MCF 10A (cell line): ENCODE data around the gene TBKBP1. TPM values are rescaled to one million over a fixed set of nuclear protein-coding genes. Genes with fewer than 3 reads are reported as not detected.
A peak's percentile ranks its signal among the peaks of the same experiment; 100 is the strongest.

Experiments
- BruUV-seq: library from RNA; stranded (reverse); fragments of 400-500 nt; replicated peaks from 2 replicates; lab custom pipeline; 2021; lab: Mats Ljungman, UMichigan
- CTCF ChIA-PET: fragments of 300-600 bp; sonication (Branson Sonifier 250); formaldehyde crosslinking; extraction: SDS; loops from one replicate; lab custom pipeline; 2021; ENCODE audit warnings: antibody characterized with exemption, inconsistent platforms; lab: Yijun Ruan, JAX
- POLR2A ChIA-PET: fragments of 300-600, 350-650 bp; sonication (Branson Sonifier 250); formaldehyde crosslinking; extraction: SDS; loops from one replicate; lab custom pipeline; 2020; ENCODE audit warnings: antibody characterized with exemption, inconsistent platforms; lab: Yijun Ruan, JAX
- DNase-seq: peaks from one replicate; pipeline ENCODE4 v3.0.0-alpha.2; 2018; ENCODE audit not compliant: unreplicated experiment
- H3K27ac Mint-ChIP-seq: one replicate; pipeline ENCODE4 v1.8.0; 2022; ENCODE audit warnings: mild to moderate bottlenecking, low read depth, mixed read lengths; ENCODE audit not compliant: unreplicated experiment
- H3K27me3 Mint-ChIP-seq: one replicate; pipeline ENCODE4 v1.8.0; 2022; ENCODE audit warnings: mixed read lengths; ENCODE audit not compliant: insufficient read depth, unreplicated experiment
- H3K36me3 Mint-ChIP-seq: one replicate; pipeline ENCODE4 v1.8.0; 2022; ENCODE audit warnings: mild to moderate bottlenecking, moderate library complexity, mixed read lengths; ENCODE audit not compliant: insufficient read depth, unreplicated experiment
- H3K4me1 Mint-ChIP-seq: one replicate; pipeline ENCODE4 v1.8.0; 2022; ENCODE audit warnings: mixed read lengths; ENCODE audit not compliant: insufficient read depth, unreplicated experiment
- H3K4me3 Mint-ChIP-seq: one replicate; pipeline ENCODE4 v1.8.0; 2022; ENCODE audit warnings: mild to moderate bottlenecking, moderate library complexity, mixed read lengths; ENCODE audit not compliant: unreplicated experiment
- H3K9me3 Mint-ChIP-seq: one replicate; pipeline ENCODE4 v1.8.0; 2022; ENCODE audit warnings: mixed read lengths; ENCODE audit not compliant: unreplicated experiment
- intact Hi-C: fragments of 100-400 bp; cut with micrococcal nuclease; formaldehyde crosslinking; loops from 2 replicates; pipeline ENCODE4 v1.14.1; 2022
- total RNA-seq: library from RNA; stranded (reverse); gene quantifications from 2 replicates; pipeline ENCODE4 v1.2.3, GENCODE V29; 2022
- TF ChIP-seq, protein P1 (sequence below): fragments of 200-600 bp; IDR thresholded peaks from one replicate; pipeline ENCODE4 v1.8.0; 2022; ENCODE audit warnings: antibody characterized with exemption, mild to moderate bottlenecking; ENCODE audit not compliant: unreplicated experiment

TBKBP1 gene
- total RNA-seq, 1 experiment from 2014 or later, result 0.40 TPM

GRCh38 chr17:47698749-47699535, 5.0 kb downstream of the TBKBP1 start:
- BruUV-seq, result no TSS peak
- no peak overlapping the region for H3K27ac Mint-ChIP-seq
- no peaks in the 10 kb centered on the region for H3K9me3 Mint-ChIP-seq
- no peaks in the 10 kb centered on the region for H3K36me3 Mint-ChIP-seq
- H3K27me3 Mint-ChIP-seq, result peaks cover 9% of the 10 kb centered on the region
- no peaks in the 10 kb centered on the region for H3K4me1 Mint-ChIP-seq
- intact Hi-C loops, result loop anchor here (1.0 kb wide), 2 partner anchors 91 to 103 kb away; no protein-coding TSS in a partner anchor
- TF ChIP-seq, protein P1, sequence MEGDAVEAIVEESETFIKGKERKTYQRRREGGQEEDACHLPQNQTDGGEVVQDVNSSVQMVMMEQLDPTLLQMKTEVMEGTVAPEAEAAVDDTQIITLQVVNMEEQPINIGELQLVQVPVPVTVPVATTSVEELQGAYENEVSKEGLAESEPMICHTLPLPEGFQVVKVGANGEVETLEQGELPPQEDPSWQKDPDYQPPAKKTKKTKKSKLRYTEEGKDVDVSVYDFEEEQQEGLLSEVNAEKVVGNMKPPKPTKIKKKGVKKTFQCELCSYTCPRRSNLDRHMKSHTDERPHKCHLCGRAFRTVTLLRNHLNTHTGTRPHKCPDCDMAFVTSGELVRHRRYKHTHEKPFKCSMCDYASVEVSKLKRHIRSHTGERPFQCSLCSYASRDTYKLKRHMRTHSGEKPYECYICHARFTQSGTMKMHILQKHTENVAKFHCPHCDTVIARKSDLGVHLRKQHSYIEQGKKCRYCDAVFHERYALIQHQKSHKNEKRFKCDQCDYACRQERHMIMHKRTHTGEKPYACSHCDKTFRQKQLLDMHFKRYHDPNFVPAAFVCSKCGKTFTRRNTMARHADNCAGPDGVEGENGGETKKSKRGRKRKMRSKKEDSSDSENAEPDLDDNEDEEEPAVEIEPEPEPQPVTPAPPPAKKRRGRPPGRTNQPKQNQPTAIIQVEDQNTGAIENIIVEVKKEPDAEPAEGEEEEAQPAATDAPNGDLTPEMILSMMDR, result peak; percentile 94
- CTCF ChIA-PET, result interaction anchor here (0.6 to 4.0 kb wide), 22 partner anchors 9 to 1440 kb away, joined by 3 to 33 read pairs (median 4); no protein-coding TSS in a partner anchor
- POLR2A ChIA-PET, result no interaction called here
- H3K4me3 Mint-ChIP-seq, result no peak overlapping the region
- peak; percentile 60 for DNase-seq

DNA sequence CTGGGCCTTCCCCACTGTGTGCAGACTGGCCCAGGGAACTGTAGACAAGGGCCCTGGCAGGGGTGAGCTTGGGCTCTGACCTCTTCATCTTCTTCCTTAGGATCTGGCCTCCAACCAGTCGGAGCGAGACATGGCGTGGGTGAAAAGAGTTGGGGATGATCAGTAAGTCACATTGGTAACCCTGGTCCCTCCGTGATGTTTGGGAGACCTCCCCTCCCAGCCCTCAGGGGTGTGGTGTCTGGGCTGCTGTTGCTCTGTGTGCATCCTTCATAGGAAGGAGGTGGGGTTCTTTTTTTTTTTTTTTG, 5.5 kb downstream of the TBKBP1 start:
- Mint-ChIP-seq H3K4me3 (no peak overlapping the region), H3K27me3 (peaks cover 15% of the 10 kb centered on the region), H3K9me3 (no peaks in the 10 kb centered on the region), H3K27ac (no peak overlapping the region), H3K4me1 (no peaks in the 10 kb centered on the region), H3K36me3 (no peaks in the 10 kb centered on the region)
- POLR2A ChIA-PET, result no interaction called here
- TF ChIP-seq, protein P1, result no peak
- no TSS peak for BruUV-seq
- DNase-seq, result no peak
- intact Hi-C loops, result no loop called here
- CTCF ChIA-PET, result interaction anchor here (0.6 to 4.0 kb wide), 22 partner anchors 8 to 1439 kb away, joined by 3 to 33 read pairs (median 3); no protein-coding TSS in a partner anchor

DNA sequence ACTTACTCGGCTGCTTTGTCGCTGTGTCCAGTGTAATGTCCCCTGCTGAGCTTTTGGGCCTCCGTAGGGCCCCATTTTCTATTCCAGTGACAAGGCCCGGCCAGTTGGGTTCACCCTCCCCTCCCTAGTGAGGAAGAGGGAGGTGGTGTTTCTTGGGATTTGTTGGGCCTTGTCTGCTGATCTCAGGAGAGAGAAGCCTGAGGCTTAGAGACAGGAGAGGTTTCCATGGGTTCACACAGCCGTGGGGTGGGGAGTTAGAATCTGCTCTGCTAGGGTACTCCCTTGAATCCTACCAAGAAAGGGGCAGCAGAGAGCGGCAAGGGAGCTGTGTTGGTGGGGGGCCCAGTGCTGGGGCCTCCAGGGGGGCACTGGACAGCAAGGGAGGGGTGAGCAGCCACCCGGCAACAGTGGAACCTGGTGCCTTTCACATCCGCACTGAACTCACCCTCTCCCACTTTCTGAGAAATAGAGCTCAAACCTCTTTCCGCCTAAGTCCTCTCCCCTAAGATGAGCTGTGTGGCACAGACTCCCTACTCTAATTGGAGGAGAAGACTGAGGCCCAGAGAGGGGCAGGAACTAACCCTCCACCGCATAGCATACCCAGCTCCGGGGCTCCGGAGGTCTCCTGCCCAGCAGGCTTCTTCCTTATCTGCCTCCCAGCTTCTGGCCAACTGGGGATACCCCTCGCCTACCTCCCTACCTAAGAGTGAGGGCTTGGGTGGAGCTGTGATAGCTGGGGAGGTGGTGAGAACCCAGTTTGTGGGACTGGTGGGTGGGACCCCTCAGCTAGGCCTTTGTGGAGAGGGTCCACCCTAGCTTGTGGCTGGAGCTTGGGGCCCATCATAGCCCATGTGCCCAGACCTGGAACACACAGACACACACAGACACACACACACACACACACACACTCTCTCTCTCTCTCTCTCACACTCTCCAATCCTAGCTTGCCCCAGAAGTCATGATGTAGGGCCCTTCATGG, 6.8 kb downstream of the TBKBP1 start:
- Mint-ChIP-seq H3K4me1 (peaks cover 6% of the 10 kb centered on the region), H3K27ac (no peak overlapping the region), H3K9me3 (no peaks in the 10 kb centered on the region), H3K36me3 (no peaks in the 10 kb centered on the region), H3K27me3 (peaks cover 28% of the 10 kb centered on the region), H3K4me3 (no peak overlapping the region)
- no TSS peak for BruUV-seq
- POLR2A ChIA-PET, result interaction anchor here (0.6 to 0.8 kb wide), 2 partner anchors 102 to 104 kb away, joined by 3 read pairs; no protein-coding TSS in a partner anchor
- CTCF ChIA-PET, result interaction anchor here (0.6 to 4.0 kb wide), 9 partner anchors 10 to 321 kb away, joined by 3 to 33 read pairs (median 4); no protein-coding TSS in a partner anchor
- DNase-seq, result no peak
- TF ChIP-seq, protein P1, result no peak
- intact Hi-C loops, result no loop called here
